DMS153 (cell line): ENCODE results near the gene SPIRE2.

Source experiments
- DNase-seq: peaks from one replicate; lab custom pipeline; 2025; lab: John Stamatoyannopoulos, UW

The SPIRE2 gene

DNA sequence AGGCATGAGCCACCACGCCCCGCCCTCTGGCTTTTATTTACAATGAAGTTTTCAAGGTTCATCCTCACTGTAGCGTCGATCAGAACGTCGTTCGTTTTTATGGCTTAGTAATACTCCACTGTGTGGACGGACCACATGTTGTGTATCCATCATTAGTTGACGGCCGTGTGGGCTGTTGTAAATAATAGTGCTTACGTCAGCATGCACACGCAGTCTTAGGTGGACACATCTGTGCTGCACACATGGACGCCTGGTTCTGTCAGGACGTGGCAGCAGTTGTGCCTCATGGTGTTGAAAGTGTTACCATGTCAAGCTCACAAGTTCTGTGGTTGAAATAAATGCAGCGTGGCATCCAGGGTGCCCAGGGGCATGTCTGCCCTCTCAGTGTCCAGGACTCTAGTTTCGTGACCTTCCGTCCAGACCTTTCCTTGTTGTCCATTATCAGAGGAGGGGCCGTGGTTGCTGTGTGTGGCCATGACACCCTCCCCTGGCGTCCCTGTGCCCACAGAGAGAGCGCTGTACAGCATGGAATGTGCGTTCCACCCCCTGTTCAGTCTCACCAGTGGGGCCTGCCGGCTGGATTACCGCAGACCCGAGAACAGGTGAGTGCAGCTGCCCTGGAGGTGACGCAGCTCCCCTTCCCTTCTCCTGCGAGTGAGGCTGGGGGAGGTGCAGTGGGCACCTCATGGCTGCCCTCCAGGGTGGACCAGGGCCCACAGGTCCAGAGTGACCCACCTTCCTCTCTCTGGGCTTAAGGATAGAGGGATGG lies 67.4 kb downstream of the SPIRE2 start:
- DNase-seq, result no peak

DNA sequence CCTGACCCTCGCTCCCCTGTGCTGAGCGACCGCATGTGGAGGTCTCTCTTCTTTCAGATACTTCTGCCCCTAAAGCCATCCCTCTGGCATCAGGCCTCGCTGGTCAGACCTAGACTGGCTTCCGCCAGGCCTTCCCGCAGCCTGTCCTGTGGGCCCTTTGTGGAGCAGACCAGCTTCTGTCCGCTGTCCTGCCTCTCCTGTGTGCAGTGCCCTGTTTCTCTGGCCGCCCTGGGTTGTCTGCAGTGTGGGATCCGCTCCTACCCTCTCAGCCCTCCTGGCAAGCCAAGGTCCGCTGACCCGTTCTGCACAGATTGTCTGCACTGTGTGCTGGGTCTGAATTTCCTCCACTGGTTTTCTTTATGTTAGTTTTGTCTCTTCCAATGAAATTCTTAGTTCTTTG lies 68.9 kb downstream of the SPIRE2 start:
- no peak for DNase-seq

DNA sequence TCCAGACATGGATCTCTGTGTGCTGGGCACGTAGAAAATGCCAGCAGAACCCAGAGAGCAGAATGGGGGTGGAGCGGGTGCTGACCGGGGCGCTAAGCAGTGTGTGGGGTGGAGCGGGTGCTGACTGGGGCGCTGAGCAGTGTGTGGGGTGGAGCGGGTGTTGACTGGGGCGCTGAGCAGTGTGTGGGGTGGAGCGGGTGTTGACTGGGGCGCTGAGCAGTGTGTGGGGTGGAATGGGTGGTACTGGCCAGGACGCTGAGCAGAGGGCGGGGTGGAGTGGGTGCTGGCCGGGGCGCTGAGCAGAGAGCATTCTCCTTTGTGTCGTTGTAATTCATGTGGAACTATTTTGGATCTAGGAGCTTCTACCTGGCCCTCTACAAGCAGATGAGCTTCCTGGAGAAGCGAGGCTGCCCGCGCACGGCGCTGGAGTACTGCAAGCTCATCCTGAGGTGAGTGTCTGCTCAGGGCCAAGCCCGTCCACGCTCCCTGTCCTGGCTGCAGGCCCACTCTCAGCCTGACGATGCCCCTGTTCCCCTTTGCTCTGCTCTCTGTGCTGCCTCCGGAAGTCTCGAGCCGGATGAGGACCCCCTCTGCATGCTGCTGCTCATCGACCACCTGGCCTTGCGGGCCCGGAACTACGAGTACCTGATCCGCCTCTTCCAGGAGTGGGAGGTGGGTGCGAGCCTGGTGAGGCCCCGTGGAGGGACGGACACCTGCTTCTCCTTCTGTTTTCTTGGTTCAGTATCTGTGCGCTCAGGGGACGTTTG lies 70.1 kb downstream of the SPIRE2 start:
- no peak for DNase-seq

DNA sequence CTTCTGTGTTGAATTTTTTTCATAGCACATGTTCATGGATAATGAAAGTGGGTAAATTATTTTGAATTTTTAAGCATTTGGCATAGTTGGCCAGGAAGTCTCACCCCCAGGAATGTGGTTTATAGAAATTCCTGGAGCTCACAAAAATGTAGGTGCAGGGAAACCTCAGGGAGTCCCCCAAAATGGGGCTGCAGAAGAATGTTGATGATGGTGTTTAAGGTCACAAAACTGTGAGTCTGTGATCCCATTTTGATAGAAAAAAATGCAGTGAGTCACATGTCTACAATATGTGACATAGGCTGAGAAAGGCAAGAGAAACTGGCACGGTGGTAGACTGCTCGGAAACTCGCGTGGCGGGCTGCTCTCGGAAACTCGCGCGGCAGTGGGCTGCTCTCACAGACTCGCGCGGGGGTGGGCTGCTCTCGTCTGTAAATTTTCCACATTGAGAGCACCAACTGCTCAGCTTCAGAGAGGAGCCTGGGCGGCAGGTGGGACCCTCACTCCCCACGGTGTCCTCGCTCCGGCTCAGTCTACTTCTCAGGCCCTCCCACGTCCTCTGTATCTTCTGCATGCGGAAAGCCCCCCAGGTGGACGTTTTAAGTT lies 71.7 kb downstream of the SPIRE2 start:
- DNase-seq, result no peak

DNA sequence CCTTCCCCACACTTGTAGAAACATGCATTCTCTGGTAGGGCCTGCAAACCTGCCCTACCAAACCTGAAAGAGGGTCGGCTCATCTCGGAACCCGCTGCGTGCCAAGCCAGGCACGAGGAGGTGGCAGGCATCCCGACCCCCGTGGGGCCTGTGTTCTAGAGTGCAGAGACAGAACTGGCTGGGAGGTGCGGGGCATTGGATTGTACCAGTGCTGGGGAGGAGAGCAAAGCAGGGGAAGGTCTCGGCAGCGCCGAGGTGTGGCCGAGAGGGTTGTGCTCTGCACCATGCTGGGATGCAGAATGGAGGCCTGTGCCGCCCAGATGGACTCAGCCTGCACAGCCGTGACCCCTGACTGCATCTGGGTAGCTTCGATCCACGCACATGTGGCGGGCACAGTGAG lies 72.6 kb downstream of the SPIRE2 start:
- no peak for DNase-seq

DNA sequence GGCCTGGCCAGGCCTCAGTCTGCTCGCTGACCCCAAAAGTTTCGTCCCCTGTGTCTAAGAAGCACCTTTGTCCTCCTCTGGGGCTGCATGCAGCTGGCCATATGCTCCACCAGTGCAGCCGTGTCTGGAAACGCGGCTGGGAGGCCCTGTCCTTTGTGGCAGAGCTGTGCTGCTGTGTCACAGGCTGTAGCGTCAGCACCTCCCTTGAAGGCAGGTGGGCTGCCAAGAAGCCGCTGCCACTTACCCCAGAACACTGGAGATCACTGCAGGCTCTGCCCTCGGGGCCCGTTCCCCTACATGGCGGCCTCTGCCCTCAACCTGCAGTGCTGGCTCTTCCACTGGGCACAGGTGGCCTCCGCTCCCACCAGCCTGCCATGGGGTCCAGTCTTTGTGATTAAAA lies 74.7 kb downstream of the SPIRE2 start:
- DNase-seq, result no peak

DNA sequence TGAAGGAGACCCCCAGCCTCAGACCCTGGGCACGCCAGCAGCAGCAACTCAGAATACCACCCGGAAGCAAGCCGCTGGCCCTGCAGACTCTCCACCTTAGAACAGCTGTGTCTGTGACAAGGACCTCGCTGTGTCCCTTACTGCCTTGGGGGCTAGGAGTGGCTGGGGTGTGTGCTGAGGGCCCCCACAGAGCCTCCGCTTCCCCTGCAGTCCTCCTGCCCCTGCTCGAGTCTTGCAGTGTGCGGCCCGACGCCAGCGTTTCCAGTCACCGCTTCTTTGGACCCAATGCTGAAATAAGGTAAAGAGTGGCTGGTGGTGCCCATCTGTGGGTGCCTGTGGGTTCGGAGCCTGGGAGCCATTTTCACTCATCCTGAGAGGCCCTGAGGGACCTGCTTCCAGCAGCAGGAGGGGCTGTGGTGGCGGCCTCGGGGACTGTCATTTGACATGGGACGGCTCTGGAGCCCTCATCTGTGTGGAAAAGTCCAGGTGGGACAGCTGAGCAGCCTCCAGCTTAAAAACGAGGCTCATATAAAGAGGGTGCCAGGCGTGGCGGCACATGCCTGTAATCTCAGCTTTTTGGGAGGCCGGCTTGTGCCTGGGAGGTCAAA lies 75.7 kb downstream of the SPIRE2 start:
- DNase-seq, result no peak

DNA sequence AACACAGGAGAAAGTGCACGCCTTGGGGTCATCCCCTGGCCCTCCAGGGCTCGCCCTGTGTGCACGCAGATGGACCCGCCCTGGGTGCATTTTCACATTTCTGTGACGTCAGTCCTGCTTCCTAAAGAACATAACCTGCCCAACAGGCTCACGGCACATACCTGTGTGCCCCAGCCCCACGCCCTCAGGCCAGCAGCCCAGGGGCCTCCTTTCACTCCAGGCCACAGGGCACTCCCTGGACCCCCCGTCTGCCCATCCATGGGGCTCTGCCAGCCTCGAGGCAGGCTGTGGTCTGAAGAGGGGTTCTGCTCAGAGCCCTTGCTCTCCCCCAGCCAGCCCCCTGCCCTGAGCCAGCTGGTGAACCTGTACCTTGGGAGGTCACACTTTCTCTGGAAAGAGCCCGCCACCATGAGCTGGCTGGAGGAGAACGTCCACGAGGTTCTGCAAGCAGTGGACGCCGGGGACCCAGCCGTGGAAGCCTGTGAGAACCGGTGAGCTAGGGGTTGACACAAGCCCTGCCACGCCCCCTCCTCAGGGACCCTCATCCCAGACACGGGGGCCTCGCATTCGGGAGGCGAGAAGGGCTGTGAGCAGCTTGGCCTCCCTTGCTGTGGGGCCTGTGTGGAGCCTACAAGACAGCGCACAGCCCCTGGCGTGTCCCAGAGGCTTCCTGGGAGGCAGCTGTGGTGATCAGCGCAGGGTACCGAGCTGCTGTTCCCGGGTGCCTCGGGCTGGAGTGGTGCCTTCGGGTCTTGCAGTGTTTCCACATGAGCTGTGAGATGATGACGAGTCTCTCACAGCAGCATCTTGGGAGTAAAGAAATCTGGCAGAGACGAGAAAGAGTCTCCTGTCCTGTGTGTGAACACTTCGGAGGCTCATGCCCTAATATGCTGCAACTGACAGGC lies 76.6 kb downstream of the SPIRE2 start:
- no peak for DNase-seq

DNA sequence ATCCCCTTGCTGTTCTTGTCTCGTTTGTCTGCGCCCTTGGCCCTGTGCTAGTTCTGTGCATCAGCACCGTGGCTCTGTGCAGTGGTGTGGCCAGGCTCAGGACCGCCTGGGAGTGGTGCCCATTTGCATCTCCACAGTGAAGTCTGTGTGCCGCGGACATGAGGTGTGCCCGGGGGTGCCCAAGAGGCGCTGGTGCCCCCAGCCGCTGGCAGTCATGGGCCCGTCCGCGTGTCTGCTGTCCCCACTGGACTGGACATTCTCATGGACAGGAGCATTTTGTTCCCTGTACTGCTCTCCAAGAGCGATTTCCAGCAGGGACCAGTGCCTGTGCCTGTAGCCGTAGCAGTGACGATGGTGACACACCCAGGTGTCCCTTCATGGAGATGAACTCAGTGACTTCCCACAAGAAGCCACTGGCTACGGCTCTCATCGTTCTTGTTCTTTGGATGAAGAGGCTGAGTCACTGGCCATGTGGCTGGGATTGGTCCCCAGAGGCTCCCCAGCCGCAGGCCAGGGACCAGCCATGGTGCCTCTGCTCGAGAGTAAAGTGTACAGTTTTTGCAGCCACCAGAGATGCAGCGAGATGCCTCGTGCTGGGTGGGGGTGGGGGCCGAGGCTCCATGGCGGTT lies 77.3 kb downstream of the SPIRE2 start:
- DNase-seq, result no peak

DNA sequence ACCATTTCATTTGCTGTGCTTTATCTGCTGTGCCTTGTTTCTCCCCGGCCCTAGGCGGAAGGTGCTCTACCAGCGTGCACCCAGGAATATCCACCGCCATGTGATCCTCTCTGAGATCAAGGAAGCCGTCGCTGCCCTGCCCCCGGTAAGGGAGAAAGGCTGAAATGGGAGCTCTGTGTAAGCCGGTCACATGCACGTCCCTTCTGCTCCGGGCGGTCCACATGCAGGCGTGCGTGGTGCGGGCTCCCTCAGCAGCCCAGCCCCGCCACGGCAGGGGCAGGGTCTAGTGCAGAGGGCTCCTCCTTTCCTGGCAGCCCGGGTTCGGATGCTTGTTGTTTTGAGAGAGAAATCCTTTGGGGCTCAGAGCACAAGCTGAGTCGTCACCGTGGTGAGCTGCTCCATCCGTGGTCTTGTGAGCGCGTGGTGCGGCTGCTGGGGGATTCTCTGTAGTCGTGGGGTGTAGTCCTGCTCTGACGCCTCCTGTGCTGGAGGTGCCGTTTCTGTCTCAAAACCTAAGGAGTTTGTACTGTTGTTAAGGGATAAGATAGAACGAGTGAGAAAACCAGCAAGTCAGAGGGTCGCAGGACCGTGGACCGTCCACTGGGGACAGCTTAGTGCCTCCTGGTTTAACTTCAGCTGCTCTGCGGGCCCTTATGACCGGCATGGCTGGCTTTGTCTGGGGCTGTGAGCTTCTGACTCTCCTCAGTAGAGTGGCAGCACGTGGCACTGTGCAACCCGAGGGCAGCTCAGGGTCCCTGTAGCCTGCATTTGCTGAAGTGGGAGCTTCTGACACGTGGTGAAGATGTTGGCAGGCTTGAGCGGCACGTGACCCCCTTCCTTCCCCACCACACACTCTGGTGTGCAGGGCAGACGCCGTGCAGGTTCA lies 78.1 kb downstream of the SPIRE2 start:
- DNase-seq, result no peak

DNA sequence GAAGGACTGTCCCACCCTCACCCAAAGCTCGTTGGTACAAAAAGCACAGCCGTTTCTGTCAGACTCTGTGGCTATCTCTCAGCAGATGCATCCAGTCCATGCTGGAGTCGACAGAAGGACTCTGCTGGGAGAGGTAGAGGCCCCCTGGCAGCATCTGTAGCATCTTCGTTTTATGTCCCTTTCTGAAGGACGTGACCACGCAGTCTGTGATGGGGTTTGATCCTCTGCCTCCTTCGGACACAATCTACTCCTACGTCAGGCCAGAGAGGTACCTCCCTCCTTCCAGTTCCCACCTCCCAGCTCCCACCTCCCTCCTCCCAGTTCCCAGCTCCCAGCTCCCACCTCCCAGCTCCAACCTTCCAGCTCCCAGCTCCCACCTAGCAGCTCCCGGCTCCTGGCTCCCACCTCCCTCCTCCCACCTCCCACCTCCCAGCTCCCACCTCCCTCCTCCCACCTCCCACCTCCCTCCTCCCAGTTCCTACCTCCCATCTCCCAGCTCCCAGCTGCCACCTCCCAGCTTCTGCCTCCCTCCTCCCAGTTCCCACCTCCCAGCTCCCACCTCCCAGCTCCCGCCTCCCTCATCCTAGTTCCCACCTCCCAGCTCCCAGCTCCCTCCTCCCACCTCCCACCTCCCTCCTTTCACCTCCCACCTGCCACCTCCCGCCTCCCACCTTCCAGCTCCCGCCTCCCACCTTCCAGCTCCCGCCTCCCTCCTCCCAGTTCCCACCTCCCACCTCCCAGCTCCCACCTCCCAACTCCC lies 79.0 kb downstream of the SPIRE2 start:
- DNase-seq, result no peak

DNA sequence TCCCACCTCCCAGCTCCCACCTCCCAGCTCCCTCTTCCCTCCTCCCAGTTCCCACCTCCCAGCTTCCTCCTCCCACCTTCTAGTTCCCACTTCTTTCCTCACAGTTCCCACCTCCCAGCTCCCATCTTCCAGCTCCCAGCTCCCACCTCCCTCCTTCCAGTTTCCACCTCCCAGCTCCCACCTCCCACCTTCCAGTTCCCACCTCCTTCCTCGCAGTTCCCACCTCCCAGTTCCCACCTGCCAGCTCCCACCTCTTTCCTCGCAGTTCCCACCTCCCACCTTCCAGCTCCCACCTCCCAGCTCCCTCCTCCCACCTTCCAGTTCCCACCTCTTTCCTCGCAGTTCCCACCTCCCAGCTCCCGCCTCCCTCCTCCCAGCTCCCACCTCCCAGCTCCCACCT lies 80.0 kb downstream of the SPIRE2 start:
- DNase-seq, result no peak

DNA sequence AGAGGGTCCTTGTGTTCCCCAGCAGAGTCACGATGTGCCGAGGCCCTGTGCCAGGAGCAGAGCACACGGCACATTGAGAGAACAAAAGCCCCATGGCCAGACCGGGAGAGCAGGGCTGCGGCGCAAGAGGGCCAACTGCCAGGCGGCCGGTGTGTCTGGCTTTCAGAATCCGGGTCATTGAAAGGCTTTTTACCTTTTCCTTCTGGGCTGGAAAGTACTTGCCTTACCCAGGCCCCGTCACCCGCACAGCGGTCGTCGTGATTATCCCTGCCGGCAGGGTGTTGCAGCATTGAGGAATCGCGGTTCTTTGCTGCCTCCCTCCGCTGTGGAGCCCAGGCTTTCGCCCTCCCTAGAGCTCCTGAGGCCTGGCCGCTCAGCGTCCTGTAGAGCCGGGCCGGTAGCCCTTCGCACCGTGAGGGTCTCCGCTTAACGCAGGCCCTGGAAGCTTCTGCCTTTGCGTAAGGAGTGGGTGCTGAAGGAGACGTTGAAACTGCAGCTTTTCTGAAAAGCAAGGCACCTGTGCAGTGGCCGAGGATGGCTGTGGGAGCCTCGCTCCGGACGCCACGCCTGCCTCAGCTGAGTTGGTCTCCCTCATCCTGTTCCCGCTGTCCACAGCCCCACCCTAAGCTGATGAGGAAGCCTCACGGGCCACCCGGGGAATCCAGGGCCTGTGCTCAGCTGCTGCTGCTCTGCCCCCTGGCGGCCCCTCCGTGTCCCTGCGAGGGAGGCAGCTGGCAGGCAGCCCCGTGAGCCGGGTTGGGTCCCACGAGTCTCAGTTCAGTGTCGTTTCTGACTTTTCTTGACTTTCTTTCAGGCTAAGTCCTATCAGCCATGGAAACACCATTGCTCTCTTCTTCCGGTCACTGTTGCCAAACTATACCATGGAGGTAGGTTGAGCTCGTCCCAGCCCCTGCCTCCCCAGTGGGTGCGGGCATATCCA lies 81.8 kb downstream of the SPIRE2 start:
- DNase-seq, result no peak

DNA sequence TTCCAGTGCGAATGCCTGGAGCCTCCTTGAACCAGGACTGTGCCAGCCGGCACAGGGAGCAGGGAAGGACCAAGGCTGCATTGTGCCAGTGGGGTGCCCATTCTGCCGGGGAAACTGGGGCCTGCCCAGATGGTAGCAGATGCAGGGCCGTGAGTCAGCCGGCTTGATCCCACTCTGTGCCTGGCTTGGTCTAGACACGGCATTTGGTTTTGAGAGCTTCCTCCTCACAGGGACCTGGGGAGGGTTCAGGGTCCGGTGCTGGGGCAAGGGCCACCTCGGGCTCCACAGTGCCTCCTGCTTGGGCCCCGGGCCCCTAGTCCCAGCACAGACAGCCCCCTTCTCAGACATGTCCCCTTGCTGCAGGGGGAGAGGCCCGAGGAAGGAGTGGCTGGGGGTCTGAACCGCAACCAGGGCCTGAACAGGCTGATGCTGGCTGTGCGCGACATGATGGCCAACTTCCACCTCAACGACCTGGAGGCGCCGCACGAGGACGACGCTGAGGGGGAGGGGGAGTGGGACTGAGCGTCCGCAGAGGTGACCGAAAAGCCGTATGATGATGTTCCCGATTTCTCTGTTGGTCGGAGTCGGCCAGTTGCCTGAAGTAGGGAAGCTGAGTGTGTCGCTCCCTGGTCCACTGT lies 82.6 kb downstream of the SPIRE2 start:
- DNase-seq, result no peak

DNA sequence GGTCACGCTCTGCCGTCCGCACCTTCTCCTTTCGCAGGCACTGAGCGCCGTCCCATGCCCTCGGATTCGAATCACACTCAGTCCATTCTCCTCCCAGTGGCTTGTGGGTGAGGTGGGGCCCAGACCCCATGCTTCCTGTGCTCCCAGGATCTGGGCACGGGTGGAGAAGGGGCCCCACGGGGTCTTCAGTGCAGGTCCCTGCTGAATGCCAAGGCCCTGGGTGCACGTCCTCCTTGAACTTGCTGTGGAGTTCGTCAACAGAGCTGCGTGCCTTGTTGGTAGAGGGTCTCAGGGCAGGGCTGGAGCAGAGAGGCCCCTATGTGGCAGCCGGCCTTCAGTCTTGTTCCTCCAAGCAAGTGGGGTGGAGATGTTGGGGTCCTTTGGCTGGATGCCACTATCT lies 83.1 kb downstream of the SPIRE2 start:
- no peak for DNase-seq

DNA sequence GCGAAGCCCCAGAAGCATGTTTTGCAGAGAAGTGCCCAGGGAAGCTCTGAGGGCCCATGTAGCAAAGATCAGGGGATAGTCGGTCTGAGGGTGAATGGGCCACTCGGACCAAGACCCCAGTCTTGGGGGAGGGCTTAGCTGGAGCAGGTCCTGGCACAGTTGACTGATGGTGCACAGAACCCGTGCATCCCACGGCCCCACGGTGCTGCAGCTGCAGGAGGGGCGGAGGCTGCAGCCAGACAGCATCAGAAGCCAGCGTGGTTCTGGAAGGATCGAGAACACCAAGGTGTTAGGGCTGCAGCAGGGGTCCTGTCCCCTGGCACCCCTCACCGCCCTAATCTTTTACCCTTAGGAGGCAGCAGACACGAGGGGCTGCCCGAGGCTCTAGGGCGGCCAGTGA lies 83.9 kb downstream of the SPIRE2 start:
- no peak for DNase-seq

DNA sequence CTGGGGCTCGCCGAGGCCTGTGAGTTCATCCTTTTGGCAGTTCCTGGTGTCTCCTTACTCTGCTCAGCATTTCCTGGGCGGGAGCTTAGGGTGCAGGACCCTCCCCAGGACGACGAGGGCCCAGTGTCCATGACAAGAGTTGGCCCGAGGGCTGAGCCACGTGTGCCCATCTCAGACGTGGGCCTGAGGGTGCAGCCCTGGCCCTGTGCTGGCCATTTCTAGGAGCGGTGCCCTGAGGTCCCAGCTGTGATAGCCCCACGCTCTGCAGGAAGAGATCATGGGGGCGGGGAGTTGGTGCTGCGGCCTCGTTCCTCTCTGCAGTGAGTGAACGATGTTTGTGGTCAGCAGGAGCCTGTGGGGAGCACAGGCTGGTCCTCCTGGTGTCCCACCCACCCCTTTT lies 84.4 kb downstream of the SPIRE2 start:
- DNase-seq, result no peak
